ENCODE measurements around the gene TRIO.

Gene TRIO

DNA sequence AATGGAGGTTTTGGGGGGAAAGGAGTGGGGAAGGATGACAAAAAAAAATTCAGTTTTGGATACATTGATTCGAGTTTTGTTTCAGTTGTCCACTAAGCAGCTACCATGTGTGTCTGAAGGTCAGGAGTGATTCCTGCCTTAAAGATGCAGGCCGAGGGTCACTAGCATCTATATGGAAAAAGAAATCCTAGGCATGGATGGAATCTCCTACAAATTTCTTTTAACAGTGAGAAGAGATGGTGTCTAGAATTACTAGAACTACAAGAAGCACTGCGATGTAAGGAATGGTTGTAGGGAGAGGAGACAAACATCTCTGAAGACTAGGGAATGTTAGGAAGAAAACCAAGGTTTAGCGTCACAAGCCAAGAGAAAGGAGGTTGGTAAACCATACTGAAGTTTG, 19.6 kb upstream of the TRIO start:
- no peak for DNase-seq (ENCODE audit: low read depth)

DNA sequence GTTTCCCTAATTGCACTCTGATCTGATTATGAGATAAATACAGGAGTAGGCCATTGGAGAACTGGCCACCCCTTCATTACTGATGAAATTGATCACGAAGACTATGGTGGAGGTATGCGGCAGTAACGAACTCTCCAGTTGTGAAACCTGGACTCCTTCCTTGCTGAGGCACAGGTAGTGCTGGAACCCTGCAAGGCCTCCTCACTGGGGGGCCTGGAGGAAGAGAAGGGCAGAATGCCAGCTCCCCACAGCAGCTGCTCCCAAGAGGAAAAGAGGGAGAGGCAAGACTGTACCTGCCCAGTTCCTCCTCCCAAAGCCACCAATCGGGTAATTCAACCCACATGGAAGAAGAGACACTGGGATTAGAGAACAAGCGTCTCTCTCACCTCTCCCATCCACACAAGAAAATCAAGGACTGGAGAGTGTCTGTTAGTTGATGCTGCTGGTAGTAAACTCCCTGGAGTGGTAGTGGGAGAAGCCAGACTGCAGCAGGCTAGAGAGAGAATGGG, 19.1 kb upstream of the TRIO start:
- DNase-seq (ENCODE audit: low read depth), result no peak

DNA sequence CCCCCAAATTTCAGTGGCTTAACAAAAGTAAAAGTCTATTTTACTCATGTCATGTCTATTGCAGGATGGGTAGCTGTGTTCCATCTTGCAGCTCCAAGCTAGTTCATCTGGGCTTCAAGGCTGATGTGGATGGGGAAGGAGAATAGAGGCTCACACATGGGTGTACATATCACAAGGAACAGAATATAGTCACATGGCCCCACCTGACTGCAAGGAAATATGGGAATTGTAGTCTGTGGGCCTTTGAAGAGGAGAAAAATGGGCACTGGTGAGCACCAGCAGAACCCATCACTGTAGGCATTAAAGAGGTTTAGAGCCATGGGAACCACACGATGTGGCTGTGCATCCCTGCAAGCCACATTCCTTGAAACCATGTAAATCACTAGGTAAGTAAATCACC, 17.9 kb upstream of the TRIO start:
- DNase-seq (ENCODE audit: low read depth), result no peak

DNA sequence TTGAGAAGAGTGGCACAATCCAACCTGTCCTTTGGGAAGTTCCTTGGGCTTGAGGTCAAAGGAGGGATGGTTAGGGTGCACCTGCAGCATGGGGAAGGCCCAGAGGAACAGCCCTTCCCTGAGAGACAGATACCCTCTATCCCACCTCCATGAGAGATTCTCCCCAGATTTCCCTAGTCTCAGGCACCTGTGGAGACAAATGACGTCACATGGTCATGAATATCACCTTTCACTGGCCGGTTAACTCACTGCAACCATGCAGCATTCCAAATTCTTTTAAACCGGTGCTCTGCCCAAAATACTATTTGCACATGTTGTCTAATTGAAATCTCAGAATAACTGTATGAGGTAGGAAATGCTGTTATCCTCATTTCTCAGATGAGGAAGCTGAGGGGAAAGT, 15.6 kb upstream of the TRIO start:
- no peak for DNase-seq (ENCODE audit: low read depth)

DNA sequence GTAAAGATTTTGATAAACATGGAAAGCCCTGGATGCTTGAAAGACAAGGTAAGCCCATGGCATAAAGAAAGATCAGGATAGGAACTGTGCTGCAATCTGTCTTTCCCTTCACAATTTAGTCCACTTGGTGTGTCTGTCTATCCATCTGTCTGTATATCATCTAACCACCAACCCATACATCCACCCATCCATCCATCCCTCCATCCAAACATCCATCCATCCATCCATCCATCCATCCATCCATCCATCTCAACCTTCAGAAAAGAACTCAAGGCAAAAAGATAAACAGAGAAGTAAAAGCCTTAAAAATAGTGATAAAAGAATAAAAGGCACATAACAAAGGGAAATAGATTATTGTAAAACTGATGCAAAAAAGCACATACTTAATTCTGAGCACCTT, 15.1 kb upstream of the TRIO start:
- DNase-seq (ENCODE audit: low read depth), result no peak

DNA sequence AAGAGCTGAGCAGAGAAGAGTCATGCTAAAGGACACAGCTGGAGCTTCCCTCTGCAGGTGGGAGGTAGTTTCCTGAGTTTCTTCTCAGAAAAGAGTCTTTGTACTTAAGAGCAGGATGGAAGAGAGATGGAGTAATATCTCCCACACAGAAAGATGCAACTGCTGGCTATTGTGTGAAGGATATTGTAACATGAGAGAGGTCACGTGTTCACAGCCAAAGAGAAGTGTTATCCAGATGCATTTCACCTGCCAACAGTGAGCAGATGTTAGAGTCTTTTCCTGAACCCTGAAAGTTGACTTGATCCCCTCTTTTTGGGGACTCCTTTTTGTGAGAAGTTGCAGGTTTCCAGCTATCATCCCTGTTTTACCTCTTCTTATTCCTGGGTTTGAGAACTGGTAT, 14.0 kb upstream of the TRIO start:
- DNase-seq (ENCODE audit: low read depth), result no peak

DNA sequence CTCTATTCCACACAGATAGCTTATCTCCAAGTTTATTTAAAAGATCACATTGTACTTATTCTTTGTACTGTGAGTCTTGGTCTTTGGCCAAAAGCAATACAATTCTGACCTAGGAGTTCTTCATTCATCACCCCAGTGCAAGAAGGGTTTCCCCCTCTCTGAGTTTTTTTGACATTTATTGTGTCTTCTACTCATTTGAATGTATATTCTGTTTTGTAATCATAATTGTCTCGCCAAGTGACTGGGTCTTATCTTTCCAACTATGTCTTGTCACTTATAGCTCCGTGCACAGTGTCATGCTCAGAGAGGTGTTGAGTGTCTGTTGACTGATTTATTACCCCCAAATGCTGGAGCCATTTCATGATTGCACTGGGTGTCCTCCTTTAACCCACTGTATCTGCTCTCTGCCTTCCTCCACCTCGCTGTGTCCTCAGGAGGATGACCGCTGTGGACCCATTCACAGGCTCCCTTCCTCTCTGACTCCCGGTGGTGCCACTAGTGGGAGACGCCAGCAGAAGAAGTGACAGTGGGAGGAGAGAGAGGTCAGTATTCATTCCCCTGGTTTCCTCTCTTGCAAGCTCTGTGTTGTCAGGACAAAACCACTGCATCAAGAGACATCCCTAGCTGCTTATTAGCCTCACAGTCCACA, 11.2 kb upstream of the TRIO start:
- no peak for DNase-seq (ENCODE audit: low read depth)

DNA sequence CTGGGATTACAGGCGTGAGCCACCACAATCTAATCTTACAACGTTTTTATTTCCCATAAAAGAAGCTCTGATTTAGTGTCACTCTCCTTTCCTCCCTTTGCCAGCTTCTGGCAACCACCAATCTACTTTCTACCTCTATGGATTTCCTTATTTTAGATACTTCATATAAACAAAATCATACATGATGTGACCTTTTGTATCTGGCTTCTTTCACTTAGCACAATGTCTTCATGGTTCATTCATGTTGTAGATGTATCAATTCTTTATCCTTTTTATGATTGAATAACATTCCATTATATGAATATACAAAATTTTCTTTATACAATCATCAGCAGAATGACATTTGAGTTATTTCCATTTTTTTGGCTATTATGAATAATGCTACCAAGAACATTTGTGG, 9.7 kb upstream of the TRIO start:
- DNase-seq (ENCODE audit: low read depth), result no peak

DNA sequence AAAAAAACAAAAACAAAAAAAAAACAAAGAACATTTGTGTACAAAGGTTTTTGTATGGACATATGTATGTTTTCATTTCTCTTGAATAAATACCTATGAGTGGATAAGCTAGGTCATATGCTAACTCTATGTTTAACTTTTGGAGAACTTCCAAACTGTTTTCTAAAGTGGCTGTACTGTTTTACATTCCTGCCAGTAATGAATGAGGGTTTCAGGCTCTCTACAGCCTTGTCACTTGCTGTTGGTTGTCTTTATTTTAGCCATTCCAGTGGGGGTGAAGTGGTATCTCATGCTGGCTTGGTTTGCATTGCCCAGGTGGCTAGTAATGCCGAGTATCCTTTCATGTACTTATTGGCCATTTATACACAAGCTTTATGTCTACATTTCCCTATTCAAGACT, 9.1 kb upstream of the TRIO start:
- no peak for DNase-seq (ENCODE audit: low read depth)

DNA sequence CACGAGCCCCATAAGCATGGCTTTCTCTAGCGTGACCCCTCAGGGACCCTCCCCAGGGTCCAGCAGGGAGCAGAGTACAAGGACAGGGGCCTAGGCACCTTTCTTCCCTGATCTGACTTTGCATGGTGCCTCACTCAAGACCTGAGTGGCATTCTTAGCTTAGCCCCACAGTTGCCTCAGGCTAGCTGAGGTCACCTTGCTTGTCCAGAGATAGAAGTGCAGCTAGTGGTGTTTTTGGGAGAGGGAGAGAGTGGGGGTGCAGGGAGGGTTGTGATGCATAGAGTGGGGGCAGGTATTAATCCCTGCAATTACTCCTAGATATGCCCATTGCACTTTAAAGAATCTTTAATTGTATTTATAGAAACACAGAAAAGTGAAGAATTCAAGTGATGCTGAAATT, 8.4 kb upstream of the TRIO start:
- DNase-seq (ENCODE audit: low read depth), result no peak

DNA sequence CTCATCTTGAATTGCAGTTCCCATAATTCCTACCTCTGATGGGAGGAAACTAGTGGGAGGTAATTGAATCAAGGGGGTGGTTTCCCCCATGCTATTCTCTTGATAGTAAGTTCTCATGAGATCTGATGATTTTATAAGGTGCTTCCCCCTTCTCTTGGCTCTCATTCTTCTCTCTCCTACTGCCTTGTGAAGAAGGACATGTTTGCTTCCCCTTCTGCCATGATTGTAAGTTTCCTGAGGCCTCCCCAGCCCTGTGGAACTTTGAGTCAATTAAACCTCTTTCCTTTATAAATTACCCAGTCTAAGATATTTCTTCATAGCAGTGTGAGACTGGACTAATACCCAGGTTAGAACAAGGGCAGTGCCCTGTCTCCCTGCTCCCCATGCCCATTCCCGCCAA, 7.5 kb upstream of the TRIO start:
- DNase-seq (ENCODE audit: low read depth), result no peak

DNA sequence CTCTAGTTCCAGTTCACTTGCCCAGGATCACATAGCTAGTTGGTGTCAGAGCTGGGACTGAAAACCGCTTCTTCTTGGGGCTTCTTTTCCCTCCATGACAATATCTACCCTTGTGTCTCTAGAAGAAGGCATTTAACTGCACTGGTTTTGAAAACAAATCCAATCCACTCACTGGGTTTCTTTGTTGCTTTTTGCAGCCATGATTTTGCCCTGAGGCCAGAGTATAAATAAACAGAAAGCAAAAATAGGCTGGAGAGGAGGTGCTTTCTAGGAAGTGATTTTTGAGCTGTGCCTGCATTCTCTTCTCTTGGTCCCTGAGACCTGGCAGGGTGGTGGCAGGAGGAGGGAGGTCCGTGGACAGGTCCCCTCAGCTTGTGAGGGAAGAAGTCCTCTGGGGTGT, 6.9 kb upstream of the TRIO start:
- no peak for DNase-seq (ENCODE audit: low read depth)

DNA sequence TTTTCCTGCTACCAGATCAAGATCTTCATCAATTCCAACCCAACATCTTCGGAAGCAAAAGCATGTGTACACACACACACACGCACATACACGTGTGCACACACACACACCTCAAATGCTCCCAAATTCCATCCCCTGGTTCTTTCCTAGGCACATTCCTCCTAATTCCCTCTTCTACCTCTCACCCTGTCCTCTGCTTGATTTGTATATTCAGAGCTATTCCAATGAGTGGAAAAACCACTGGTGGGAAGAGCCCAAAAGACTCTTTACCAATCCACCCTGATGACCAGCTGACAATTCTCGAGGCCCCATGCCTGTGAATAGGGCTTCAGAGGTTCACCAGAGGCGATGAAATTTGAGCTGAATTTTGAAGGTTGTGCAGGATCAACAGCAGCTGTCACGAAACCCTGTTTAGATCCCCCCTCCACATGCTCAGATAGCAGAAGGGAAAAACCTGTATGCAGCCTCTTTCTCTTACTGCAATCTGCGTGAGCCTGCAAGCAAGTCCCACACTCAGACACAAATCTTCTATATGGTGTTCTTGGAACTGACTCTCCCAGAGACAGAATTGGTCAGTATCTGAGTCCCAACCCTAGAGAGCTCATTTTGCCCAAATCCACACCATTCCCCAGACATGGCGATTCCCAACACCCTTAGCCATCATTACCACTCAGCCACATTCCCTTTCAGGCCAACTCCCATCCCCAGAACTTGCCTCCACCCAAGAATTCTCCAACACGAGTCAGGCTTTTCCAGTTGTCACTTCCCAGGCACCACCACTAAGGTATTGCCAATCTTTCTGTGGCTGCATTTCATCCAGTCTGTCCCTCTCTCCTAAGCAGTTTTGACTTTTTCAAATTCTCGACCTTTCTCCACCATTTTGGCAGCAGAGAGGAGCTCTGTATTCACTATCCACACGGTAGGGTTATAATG, 4.3 kb upstream of the TRIO start:
- DNase-seq (ENCODE audit: low read depth), result no peak

DNA sequence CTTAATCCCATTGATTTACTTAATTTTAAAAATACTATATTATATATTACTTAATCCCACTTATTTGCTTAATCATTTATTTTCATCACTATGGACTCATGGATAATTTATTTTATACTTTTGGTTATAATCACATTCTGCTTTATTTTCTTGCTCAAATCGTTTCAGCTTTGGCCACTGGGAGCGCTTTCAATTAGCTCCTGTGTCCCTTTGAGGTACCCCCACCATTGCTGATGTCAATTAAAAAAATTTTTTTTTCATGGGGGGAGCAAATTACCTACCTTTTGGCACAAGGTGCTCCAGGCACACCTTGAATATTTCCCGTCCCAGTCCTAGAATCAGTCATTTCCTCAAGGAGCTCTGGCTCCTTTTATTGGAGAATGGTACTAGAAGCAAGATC, 1.4 kb upstream of the TRIO start:
- no peak for DNase-seq (ENCODE audit: low read depth)

DNA sequence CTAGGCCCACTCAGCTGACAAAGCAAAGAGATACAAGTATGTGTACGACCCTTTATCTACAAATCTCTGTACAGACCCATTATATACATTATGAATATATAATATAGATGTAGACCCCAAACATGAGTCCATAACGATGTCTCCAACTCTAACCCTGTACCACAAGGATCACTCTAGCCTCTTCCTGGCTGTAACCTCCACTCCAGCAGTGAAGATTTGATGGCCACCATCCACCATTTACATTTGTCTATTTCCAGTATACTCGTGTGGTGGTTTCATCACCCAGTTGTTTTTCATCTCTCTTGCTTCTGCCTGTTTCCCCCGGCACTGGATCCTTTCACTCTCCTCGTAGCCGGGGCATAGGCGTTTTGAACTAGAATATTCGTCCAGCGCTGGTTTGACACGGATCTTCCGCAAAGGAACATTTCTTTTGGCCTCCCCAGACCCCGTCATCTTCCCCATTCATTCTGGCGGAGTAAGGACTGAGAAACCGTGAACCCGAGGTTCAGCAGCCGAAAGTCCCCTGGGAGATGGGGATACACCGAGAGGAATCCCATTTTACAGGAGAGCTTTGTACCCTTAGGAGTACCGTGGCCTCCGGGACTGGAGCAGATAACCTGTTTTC, 828 bp upstream of the TRIO start:
- no peak for DNase-seq (ENCODE audit: low read depth)

DNA sequence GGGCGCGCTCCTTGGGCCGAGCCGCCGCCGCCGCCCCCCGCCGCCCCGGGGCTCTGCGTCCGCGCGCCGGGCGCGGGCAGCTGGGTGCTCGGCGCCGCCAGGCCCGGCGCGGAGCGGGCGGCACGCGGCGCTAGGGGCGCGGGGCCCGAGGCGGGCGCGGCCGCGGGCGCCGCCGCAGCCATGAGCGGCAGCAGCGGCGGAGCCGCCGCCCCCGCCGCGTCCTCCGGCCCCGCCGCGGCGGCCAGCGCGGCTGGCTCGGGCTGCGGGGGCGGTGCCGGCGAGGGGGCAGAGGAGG, 351 bp downstream of the TRIO start:
- DNase-seq (ENCODE audit: low read depth), result no peak

DNA sequence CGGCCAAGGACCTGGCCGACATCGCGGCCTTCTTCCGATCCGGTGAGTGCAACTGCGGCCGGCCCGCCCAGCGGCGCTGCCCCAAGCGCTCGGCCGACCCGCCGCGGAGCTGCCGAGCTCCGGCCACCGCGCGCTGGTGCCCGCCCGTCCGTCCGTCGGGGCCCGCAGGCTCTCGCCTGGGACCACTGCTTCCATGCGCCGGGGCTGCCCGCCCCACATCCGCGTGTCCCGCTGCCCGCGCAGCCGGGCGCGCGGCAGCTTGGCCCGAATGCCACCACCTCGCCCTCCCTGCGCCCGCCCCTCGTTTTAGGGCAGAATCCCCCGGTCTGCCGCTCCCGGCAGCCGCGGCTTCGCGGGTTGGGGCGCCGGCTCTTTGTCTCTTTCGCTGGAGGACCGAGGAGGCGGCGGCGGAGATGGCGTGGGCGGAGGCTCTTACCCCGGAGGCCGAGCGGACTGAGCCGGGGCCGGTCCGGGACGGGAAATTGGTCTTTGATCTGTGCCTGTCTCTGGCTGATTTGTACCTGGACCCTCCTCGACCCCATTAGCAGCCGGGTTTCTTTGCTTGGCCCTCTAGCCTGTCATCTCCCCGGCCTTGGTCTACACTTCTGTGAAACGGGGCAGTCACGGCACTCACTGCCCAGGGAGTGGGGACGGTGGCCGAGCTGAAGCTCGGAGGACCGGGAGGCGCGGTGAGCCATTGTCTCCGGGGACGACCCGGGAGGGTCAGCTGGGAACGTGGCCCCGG, 871 bp downstream of the TRIO start:
- no peak for DNase-seq (ENCODE audit: low read depth)

DNA sequence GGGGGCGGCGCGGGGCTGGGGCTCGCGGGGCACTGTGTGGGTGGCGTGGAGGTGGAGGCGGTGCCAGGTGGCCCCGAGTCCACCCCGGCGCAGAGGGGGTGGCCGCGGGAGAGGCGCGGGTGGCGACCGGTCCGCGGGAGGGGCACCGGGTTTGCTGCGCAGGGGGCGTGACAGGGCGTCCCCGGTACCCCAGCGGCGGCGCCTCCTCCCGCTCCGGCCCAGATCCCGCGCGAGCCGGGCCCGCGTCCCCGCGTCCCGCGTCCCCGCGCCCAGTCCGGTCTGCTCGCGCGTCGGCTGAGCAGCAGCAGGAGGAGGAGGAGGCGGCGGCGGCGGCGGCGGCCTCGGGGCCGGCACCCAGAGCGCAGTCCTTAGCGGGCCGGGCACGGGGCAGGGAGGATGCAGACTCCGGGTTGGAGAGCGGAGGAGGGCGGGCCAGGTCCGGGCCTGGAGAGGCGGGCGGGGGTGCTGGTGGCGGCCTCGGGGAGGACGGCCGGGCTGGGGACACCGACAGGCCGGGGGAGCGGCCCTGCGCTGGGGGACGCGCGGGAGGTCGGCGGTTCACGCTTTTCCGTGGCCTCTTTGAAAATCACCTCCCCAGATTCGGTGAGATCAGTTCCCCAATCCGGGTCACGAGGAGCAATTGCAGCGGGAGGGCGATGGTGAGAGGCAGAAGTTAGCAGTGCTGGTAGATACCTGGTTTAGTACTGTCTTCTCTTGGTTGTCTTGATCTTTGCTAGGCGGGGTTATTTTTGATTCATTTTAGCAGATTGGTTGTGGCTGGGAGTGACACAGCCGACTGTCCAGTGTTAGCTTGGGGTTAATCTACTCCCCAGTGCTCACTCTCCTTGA, 1.7 kb downstream of the TRIO start:
- peak; percentile 53 for DNase-seq (ENCODE audit: low read depth)

DNA sequence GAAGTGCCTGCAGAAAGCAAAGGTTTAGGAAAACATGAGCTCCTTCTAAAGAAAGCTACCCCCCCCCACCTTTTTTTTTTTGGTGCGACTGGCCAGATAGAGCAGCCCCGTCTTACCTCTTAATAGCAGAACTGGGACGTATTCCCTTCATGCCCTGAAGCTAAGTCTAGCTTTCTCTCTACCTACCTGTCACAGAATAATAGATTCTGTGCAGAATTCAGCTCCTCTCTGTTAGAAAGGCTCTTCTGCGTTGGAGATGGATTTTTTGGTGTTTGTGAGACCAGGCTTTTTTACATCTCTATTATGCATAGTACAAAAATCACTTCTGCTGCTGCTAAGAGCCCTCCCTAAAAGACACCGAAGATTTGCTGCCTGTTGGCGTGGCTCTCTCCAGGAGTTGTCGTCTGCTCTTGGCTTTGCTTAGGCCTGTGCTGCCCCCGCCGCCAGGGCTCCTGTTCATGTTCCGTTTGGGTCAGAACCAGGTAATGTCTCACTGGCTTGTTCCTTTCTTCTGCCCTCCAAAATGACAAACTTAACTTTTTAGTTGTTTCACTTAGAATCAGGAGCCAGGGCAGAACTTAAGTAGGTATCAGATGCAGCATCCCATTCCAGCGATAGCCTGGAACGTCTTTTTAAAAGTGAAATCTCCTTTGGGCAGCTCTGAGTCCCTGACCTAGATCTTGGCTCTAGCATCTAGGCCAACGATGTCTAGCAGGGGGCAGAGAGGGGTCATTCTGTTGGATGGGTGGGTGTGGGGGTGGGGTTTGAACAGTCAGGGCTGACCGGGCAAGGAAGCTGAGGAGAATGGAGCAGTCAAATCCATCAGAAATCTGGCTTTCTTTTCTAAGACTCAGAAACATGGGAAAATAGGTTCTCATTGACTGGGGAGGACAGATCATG, 2.5 kb downstream of the TRIO start:
- DNase-seq (ENCODE audit: low read depth), result no peak

DNA sequence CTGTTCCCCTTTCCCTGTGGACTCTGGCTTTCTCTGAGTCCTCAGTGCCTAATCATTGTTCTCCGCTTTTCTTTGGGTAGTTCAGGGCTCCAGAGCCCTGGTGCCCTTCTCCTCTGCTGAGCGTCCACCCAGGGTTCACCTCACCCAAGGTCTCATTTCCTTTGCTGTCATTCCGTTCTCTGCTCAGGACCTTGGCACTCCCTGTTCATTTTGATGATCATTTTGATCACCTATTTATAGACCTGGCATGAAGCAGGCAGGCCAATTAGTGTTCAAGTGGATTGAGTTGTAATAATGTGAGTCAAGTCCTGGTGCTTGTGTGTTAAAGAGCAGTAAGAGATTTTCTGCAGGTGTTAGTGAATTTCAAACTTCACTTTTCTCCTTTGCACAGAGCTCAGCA, 3.6 kb downstream of the TRIO start:
- DNase-seq (ENCODE audit: low read depth), result no peak

DNA sequence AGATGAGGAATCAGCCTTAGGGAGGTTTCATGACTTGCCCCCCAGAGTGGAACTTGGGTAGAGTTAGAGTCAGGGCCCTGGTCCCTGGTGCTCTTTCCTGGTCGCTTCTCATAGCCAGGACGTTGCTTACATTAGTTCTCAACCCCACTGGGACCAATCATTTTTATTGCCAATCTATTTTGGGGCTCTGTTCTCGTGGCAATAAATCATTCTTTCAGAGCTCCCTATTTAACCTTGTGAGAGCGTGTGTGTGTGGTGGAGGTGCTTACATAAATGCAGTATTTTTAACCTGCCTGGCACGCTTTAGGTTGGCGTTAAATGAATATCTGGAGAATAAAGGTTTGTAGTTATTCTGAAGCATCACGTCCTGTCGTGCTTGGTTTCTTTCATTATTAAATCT, 4.1 kb downstream of the TRIO start:
- no peak for DNase-seq (ENCODE audit: low read depth)
